Right lobe of liver (tissue), 4 donors: ENCODE results near the gene SOD3.

Source experiments
- POLR2A ChIP-seq: fragments of 450-650 bp; IDR thresholded peaks from one replicate; pipeline ENCODE4 v1.6.1; 2017; ENCODE audit warnings: antibody characterized with exemption, mild to moderate bottlenecking
- TF ChIP-seq, protein P1 (sequence below), 4 donors: fragments of 200-600 bp in 3 of 4; fragments of 450-650 bp in 1 of 4; IDR thresholded peaks; one replicate each; pipeline versions ENCODE4 v1.5.1 to v1.8.0; 2016 to 2022; ENCODE audit warnings: antibody characterized with exemption in 4 of 4, mild to moderate bottlenecking in 2 of 4
- donor health status: DM: no; HTN: no; CAD: no.
- donor health status: DM: no; HTN: no; CAD: no.
- donor health status: DM: no; HTN: yes; CAD: no.

DNA sequence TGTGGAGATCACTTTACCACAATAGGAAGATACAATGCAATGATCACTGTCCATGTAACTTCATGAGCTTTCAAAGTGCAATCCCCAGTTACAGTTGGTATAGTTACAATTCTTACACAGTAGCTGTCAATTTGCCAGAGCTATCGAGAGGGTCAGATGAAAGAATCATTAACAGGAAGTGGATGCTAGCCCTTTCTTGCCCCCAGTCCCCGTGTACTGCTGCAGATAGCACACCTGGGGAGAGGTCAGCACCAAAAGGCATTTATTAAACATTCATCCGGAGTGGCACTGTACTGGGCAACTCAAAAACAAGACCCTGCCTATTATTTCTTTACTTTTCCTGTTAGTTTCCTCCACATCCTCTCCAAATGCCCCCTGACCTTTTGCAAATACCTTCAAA, 47.7 kb downstream of the SOD3 start:
- TF ChIP-seq, protein P1, sequence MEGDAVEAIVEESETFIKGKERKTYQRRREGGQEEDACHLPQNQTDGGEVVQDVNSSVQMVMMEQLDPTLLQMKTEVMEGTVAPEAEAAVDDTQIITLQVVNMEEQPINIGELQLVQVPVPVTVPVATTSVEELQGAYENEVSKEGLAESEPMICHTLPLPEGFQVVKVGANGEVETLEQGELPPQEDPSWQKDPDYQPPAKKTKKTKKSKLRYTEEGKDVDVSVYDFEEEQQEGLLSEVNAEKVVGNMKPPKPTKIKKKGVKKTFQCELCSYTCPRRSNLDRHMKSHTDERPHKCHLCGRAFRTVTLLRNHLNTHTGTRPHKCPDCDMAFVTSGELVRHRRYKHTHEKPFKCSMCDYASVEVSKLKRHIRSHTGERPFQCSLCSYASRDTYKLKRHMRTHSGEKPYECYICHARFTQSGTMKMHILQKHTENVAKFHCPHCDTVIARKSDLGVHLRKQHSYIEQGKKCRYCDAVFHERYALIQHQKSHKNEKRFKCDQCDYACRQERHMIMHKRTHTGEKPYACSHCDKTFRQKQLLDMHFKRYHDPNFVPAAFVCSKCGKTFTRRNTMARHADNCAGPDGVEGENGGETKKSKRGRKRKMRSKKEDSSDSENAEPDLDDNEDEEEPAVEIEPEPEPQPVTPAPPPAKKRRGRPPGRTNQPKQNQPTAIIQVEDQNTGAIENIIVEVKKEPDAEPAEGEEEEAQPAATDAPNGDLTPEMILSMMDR (IDR thresholded peaks at IDR 0.05): no peak
- TF ChIP-seq POLR2A: no peak
